KMS-11 (cell line): Measurements from ENCODE around the gene C4orf54.

Source experiments
- H2AFZ ChIP-seq: fragments of 200-600 bp; sonication (generic); 2 replicates; pipeline ENCODE4 v1.6.1; 2016; ENCODE audit warnings: antibody characterized with exemption, mixed run types, low read depth
- H3K27ac ChIP-seq: fragments of 200-600 bp; sonication (generic); 2 replicates; pipeline ENCODE4 v1.6.1; 2016; ENCODE audit warnings: mild to moderate bottlenecking, mixed run types
- H3K27me3 ChIP-seq: fragments of 200-600 bp; sonication (generic); 2 replicates; pipeline ENCODE4 v1.6.1; 2017; ENCODE audit warnings: mild to moderate bottlenecking, low read depth, mixed run types, moderate library complexity; ENCODE audit not compliant: insufficient read depth
- H3K36me3 ChIP-seq: fragments of 200-600 bp; sonication (generic); 2 replicates; pipeline ENCODE4 v1.6.1; 2017; ENCODE audit warnings: mild to moderate bottlenecking, mixed run types; ENCODE audit not compliant: insufficient read depth
- H3K4me1 ChIP-seq: fragments of 200-600 bp; sonication (generic); 2 replicates; pipeline ENCODE4 v1.6.1; 2016; ENCODE audit warnings: mild to moderate bottlenecking, low read depth, mixed run types; ENCODE audit not compliant: poor library complexity, severe bottlenecking
- H3K4me2 ChIP-seq: fragments of 200-600 bp; sonication (generic); 2 replicates; pipeline ENCODE4 v1.7.0; 2016; ENCODE audit warnings: mild to moderate bottlenecking, mixed run types
- H3K4me3 ChIP-seq: fragments of 200-600 bp; sonication (generic); IDR thresholded peaks from 2 replicates; pipeline ENCODE4 v1.6.1; 2017; ENCODE audit warnings: low read depth, low read length, mixed read lengths; ENCODE audit not compliant: insufficient read depth
- H3K79me2 ChIP-seq: fragments of 200-600 bp; sonication (generic); 2 replicates; pipeline ENCODE4 v1.6.1; 2016; ENCODE audit warnings: low read depth, mixed run types; ENCODE audit not compliant: insufficient read depth
- H3K9ac ChIP-seq: fragments of 200-600 bp; sonication (generic); 2 replicates; pipeline ENCODE4 v1.6.1; 2016; ENCODE audit warnings: mild to moderate bottlenecking, mixed run types
- H4K20me1 ChIP-seq: fragments of 200-600 bp; sonication (generic); 2 replicates; pipeline ENCODE4 v1.6.1; 2016; ENCODE audit warnings: mild to moderate bottlenecking, mixed run types; ENCODE audit not compliant: insufficient read depth
- TF ChIP-seq, protein P1 (sequence below): fragments of 200-600 bp; sonication (generic); conservative IDR thresholded peaks from 2 replicates; pipeline ENCODE4 v1.6.1; 2017; ENCODE audit warnings: low read depth, mild to moderate bottlenecking, antibody characterized with exemption, low read length, moderate library complexity, mixed read lengths

Gene C4orf54

DNA sequence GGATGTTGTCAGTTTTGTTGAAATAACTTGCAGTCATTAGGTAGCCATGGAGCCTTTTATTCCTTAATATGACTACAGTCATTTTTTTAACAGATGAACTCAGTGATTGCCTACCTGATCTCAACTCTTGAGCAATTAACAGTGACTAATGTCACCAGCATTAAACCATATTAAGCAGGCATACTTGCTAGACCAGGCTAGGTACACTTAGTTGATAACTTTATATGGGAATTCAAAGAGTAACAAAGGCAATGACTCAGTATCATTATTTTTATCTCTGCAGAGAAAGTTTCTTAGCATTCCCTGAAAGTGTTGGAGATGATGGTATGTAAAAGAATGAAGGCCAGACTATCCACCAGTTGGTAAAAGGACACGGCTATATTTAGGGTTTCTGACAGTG, at the start of gene C4orf54:
Gene C4orf54, minus strand, starts transcription at position 31 of the 400 bp plus-strand sequence. CDS start 3,180 bp downstream, outside the sequence.
- TF ChIP-seq, protein P1, sequence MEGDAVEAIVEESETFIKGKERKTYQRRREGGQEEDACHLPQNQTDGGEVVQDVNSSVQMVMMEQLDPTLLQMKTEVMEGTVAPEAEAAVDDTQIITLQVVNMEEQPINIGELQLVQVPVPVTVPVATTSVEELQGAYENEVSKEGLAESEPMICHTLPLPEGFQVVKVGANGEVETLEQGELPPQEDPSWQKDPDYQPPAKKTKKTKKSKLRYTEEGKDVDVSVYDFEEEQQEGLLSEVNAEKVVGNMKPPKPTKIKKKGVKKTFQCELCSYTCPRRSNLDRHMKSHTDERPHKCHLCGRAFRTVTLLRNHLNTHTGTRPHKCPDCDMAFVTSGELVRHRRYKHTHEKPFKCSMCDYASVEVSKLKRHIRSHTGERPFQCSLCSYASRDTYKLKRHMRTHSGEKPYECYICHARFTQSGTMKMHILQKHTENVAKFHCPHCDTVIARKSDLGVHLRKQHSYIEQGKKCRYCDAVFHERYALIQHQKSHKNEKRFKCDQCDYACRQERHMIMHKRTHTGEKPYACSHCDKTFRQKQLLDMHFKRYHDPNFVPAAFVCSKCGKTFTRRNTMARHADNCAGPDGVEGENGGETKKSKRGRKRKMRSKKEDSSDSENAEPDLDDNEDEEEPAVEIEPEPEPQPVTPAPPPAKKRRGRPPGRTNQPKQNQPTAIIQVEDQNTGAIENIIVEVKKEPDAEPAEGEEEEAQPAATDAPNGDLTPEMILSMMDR, result no peak
- no peaks in the 10 kb centered on the region for H3K79me2 ChIP-seq
- H3K36me3 ChIP-seq, result no peaks in the 10 kb centered on the region
- H4K20me1 ChIP-seq, result no peaks in the 10 kb centered on the region
- H3K27me3 ChIP-seq, result no peaks in the 10 kb centered on the region
- no peaks in the 10 kb centered on the region for H3K4me1 ChIP-seq
- no peak within 1 kb of the TSS for H3K9ac ChIP-seq
- H3K4me2 ChIP-seq, result no peak within 1 kb of the TSS
- no peak within 1 kb of the TSS for H3K27ac ChIP-seq
- H3K4me3 ChIP-seq, result no peak within 1 kb of the TSS
- H2AFZ ChIP-seq, result no peak within 1 kb of the TSS

DNA sequence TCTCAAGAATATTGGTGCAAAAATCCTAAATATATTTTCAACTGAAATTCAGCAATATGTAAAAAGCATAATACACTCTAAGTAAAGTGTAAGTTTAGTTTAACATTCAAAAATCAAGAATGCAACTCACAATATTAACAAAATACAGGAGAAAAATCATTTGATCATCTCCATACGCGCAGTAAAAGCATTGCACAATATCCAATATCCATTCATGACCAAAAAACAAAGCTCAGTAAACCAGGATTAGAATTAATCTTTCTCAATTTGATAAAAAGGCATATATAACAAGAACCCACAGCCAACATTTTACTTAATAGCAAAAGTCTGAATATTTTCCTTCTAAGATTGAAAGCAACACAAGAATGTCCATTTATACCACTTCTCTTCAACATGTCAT, 48.3 kb upstream of the C4orf54 start:
- Histone ChIP-seq H3K27me3 (no peaks in the 10 kb centered on the region), H3K9ac (no peak overlapping the region), H4K20me1 (no peaks in the 10 kb centered on the region), H3K36me3 (no peaks in the 10 kb centered on the region), H3K4me2 (no peak overlapping the region), H3K79me2 (no peaks in the 10 kb centered on the region), H2AFZ (no peak overlapping the region), H3K4me1 (no peaks in the 10 kb centered on the region), H3K27ac (no peak overlapping the region), H3K4me3 (no peak overlapping the region)
- TF ChIP-seq, protein P1, result no peak

DNA sequence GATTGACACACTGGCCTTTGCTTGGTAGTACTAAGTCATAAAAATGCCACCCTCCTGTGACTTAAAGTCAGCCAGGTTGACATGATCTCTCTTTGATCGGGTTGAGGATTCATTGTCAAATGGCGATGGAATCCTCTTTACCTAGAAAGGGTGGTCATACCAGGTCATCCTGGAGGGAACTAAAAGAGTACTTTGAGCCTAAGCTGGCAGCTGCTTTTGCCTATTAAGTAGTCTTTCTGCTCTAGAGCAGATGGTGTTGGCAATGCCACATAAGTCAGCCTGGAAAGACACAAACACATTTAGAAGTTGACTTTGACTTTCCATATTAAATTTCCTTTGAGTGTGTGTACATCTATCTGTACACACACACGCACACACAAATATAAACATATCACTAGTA, 39.2 kb upstream of the C4orf54 start:
- Histone ChIP-seq H2AFZ (no peak overlapping the region), H3K27ac (no peak overlapping the region), H4K20me1 (no peaks in the 10 kb centered on the region), H3K79me2 (no peaks in the 10 kb centered on the region), H3K36me3 (no peaks in the 10 kb centered on the region), H3K4me3 (no peak overlapping the region), H3K4me1 (no peaks in the 10 kb centered on the region), H3K9ac (no peak overlapping the region), H3K27me3 (no peaks in the 10 kb centered on the region), H3K4me2 (no peak overlapping the region)
- TF ChIP-seq, protein P1, result no peak

DNA sequence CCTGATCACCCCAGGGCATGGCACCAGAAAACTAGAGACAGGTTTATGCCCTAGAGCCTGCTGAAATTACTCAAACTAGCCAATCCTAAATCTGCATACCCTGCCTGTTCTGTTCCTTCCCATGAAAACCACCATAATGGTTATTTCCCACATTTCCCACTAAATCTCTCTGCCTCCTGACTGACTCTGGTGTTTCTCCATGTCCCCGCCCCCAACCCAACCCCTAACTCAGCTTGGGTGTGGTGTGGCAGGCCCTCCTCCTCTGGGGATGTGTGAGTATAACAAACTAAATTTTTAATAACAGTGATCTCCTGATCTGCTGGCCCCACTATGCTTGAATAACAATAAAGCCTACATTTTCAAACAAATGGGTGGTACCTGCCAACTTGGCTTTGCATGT, 35.5 kb upstream of the C4orf54 start:
- Histone ChIP-seq H3K4me3 (no peak overlapping the region), H3K27me3 (no peaks in the 10 kb centered on the region), H3K4me1 (no peaks in the 10 kb centered on the region), H3K27ac (no peak overlapping the region), H3K79me2 (no peaks in the 10 kb centered on the region), H3K4me2 (no peak overlapping the region), H2AFZ (no peak overlapping the region), H3K36me3 (no peaks in the 10 kb centered on the region), H4K20me1 (no peaks in the 10 kb centered on the region), H3K9ac (no peak overlapping the region)
- TF ChIP-seq, protein P1, result no peak

DNA sequence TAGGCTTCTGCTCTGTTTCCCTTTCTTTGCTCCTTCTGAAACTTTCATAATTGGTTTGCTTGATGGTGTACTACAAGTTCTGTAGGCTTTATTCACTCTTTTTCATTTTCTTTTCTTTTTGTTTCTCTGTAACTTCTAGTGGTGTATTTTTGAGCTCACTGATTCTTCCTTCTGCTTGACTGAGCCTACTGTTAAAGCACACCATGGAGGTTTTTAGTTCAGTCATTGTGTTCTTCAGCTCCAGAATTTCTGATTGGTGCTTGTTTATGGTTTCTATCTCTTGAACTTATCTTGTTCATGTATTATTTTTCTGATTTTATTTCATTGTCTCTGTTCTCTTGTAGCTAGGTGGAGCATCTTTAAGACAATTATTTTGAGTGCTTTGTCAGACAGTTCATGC, 33.4 kb upstream of the C4orf54 start:
- Histone ChIP-seq H3K4me1 (no peaks in the 10 kb centered on the region), H3K27me3 (no peaks in the 10 kb centered on the region), H3K36me3 (no peaks in the 10 kb centered on the region), H2AFZ (no peak overlapping the region), H4K20me1 (no peaks in the 10 kb centered on the region), H3K27ac (no peak overlapping the region), H3K9ac (no peak overlapping the region), H3K4me2 (no peak overlapping the region), H3K79me2 (no peaks in the 10 kb centered on the region), H3K4me3 (no peak overlapping the region)
- TF ChIP-seq, protein P1, result no peak
